HG03342 (cell line): ENCODE results near the gene SDHA.

Source experiments
- ATAC-seq: cut with Tn5 transposase; IDR thresholded peaks from one replicate; pipeline ENCODE4 v1.9.1; 2021; ENCODE audit warnings: mild to moderate bottlenecking, moderate library complexity; ENCODE audit not compliant: unreplicated experiment

Gene SDHA

DNA sequence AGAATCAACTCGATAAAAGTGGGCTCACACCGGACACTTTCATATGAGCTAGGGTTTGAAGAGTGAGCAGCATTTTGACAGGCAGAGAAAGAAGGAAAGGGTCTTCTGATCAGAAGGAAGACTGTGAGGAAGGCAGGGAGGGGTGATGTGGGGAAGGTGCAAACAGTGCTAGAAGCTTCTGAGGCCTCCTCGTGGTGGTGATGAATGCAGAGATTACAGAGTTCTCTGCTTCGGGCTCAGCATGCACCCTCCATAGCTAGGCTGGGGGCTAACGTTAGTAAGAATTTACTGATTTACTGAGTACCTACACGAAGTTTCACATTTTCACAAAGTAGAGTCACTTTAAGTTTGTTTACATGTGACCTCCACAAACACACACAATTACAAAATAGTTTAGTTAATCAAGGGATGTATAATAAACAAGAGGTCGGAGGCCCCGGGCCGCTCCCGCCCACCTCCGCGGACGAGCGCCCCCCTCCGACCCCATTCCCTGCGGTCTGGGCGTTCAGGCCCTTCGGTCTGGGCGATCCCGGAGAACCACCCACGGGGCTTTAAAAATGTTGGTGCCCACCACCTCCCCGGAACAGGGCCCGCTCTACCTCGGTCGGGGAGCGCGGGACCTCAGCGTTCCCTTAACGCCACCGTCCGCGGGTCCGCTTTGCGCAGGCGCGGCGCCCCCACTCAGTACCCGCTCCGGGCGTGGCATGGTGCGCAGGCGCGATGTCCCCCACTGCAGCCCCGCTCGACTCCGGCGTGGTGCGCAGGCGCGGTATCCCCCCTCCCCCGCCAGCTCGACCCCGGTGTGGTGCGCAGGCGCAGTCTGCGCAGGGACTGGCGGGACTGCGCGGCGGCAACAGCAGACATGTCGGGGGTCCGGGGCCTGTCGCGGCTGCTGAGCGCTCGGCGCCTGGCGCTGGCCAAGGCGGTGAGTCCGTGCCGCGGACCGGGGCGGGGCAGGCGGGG lies at the start of gene SDHA, which contains the start of gene CCDC127:
Gene SDHA, plus strand, starts transcription at position 827 of the 963 bp plus-strand sequence. Its CDS starts 36 bp downstream, at position 863.
Gene CCDC127, minus strand, starts transcription at position 660 of the 963 bp plus-strand sequence. CDS start 1,304 bp downstream, outside the sequence.
- ATAC-seq = peak; percentile 76

DNA sequence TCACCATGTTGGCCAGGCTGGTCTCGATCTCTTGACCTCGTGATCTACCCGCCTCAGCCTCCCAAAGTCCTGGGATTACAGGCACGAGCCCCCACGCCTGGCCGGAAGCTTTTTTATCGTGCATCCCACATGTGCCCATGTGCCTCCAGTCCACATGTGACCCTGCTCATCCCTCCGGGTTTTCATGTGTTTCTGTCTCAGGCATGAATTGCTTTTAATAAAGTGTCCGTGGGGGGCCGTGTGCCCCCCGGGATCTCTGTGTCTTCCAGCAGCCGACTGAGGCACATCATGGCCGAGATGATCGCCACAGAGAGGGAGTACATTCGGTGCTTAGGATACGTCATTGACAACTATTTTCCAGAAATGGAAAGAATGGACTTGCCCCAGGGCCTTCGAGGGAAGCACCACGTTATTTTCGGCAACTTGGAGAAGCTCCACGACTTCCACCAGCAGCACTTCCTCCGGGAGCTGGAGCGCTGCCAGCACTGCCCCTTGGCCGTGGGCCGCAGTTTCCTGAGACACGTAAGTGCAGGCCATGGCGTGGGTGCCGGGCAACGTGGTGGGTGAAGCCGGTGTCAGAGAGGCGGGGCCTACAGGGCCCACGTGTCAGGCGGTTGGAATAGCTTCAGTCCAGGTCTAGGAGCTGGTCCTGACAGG lies 48.9 kb upstream of the SDHA start:
- no peak for ATAC-seq

DNA sequence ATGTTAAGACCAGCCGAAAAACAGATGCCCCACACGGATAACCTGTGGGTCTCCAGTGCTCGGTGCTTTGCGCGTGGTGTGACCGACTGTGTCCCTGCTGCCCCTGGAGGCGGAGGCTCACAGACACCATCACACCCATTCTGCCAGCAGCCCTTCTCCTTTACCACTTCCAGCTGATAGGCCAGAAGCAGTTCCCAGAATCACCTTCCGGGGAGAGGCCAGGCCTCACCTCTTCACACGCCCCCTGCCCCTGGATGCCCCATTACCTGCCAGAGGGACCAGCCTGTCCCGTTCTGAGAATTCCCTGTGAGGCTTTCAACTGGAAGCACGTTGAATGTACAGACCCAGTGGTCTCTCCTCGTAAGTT lies 48.4 kb upstream of the SDHA start:
- no peak for ATAC-seq

DNA sequence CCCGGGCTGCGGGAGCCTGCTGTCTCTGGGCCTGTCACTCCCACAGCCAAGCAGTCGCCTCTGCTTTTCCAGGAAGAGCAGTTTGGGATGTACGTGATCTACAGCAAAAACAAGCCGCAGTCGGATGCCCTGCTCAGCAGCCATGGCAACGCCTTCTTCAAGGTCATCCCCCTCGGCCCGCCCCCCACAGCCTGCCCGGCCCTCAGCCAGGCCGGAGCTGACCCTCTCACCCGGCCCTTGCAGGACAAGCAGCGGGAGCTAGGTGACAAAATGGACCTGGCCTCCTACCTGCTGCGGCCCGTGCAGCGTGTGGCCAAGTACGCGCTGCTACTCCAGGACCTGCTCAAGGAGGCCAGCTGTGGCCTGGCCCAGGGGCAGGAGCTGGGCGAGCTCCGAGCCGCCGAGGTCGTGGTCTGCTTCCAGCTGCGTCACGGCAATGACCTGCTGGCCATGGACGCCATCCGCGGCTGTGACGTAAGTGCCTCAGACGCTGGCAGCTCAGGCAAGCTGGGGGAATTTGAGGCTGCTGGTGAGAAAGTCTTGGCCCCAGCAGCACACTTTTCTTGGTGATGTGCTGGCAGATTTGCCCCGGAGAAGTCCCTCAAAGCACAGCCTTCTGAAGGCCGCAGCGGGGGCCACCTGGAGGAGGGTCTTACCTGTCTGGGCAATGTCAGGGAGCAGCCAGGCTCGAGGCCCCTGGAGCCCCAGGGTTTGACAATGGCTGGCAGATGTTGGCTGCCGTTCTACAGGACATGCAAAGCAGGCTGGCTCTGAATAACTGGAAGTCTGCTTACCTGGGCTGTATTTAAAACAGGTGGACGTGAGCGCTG lies 46.9 kb upstream of the SDHA start:
- no peak for ATAC-seq

DNA sequence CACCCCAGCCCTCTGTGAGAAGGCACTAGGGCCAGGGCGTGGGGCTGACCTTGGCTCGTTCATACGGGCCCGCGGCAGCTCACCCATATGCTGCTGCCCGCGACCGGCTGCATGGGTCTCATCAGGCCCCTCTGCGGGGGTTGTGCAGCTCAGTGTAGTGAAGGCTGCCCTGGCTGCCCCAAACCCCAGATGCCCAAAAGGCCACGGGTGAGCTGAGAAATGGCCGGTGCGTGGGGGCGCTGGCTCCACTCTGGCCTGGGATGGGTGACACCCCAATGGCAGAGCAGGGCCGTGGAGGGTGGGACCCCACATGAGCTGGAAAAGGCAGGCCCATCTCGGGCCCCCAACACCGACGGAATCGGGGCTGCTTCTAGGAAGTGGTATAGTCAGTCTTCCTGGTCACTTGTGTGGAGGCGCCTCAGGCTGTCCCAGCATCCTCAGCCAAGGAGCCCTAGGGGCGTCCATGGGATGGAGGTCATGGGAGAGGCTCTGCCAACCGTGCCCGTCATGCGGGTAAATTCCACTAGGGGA lies 46.3 kb upstream of the SDHA start:
- no peak for ATAC-seq

DNA sequence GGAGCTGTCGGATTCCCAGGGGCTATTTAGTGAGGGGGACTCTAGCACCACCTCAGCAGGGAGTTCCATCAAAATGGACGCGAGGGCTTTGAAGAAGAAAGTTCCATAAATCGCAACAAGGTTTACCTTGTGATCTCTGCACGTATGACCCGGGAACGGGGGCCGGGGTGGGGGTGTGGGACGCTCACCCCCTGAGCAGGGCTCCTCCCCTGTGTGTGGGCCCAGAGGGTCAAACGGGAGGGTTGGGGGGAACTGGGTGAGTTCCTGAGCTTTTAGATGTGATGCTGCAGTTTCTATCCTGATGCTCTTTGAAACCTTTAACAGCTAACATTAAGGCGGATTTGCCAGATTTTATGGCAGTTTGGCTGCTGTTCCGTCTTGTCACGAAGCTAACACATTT lies 45.7 kb upstream of the SDHA start:
- no peak for ATAC-seq

DNA sequence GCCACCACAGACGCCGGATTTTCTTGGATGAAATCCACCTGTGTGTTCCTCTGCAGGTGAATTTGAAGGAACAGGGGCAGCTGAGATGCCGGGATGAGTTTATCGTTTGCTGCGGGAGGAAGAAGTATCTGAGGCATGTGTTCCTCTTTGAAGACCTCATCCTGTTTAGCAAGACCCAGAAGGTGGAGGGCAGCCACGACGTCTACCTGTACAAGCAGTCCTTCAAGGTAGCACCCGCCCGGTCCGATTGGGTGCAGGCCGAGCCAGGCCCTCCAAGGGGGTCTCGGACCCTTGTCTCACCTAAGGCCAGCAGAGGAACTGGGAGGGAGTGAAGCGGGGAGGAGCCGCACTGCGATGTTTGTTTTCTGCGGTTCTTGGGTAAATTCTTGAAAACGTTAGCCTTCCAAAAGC lies 45.3 kb upstream of the SDHA start:
- ATAC-seq = no peak

DNA sequence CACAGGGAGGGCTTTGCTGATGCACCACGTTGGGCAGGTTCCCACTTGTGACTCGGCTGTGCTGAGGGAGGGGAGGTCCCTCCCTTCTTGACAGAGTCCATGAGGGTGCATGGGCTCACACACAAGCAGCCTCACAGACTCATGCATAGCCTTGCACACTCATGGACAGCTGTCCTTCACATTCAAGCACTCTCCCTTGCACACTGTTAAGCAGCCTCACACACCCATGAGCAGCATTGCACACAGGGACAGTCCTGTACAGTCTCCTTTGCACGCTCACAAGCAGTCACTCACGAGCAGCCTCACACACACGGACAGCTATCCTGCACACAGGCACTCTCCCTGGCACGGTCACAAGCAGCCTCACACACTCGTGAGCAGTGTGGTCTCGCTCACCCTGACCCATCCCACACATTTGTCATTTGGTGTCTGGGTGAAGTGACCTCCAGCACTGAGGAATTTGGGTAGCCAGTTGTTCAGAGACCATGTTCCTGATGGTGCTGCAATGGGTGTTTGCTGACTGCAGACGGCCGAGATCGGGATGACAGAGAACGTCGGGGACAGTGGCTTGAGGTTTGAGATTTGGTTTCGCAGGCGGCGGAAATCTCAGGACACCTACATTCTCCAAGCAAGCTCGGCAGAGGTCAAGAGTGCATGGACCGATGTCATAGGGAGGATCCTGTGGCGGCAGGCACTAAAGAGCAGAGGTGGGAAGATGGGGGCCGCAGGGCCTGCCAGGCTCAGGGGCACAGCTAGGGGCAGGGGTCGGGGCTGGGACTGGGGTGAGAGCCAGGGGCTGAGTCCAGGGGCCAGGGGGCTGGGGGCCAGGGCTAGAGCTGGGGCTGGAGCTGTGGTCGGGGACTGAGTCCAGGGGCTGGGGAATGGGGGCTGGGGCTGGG lies 44.5 kb upstream of the SDHA start:
- ATAC-seq = no peak

DNA sequence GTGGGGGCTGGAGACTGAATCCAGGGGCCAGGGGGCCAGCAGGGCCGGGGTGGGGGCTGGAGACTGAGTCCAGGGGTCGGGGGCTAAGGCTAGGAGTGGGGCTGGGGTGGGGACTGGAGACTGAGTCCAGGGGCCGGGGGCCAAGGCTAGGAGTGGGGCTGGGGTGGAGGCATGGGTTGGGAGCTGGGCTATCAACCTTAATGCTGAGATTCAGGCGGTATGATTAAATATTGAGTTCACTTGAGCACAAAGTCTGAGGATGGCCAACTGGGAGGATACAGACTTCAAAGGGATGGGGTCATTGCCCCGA lies 43.9 kb upstream of the SDHA start:
- ATAC-seq = no peak

DNA sequence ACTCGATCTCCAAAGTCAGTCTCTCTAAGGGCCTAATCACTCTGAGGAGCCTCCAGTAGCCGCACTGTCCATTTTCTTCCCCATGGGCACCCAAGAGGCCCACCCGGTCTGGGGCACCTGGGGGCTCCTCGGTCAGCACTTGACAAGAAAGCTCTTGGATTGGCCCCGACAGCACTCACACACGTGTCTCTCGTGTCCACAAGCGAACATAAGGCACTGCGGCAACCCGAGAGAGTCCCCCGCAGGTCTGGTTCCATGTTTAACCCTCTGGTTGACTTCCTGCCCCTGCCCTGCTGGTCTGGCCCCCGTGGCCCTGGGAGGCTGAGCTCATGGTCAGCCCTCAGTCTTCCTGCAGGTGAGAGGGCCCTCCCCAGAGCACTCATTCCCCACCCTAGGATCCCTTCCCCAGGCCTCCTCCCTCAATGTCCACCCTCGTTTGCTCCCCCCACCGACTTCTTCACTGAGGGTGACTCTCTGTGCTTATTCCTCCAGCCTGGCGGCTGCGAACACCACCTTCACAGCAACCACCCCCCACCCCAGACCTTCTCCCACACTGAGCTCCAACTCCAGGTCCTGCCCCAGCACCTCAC lies 43.1 kb upstream of the SDHA start:
- no peak for ATAC-seq

DNA sequence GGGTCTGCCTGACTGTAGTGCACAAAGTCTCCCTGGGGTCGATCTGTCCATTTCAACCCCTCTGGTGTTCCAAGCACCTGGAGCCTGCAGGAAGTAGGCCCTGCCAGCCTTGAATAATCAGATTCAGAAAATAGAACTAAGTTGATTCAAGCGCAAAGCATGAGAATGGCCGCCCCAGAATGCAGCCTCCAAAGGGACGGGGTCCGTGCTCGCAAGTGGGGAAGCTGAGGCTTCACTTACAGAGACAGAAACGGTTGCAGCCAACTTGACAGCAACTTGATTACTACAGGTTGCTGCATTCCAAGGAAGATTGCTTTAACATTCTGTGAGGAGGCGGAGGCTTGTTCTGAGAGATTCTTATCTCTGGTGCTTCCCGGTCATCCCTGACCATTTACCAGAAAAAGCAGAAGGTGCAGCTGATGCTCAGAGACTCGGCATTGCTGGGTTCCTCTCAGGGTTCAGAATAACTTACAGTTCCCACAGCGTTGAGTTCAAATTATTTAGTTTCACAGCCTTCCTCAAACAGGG lies 41.8 kb upstream of the SDHA start:
- no peak for ATAC-seq

DNA sequence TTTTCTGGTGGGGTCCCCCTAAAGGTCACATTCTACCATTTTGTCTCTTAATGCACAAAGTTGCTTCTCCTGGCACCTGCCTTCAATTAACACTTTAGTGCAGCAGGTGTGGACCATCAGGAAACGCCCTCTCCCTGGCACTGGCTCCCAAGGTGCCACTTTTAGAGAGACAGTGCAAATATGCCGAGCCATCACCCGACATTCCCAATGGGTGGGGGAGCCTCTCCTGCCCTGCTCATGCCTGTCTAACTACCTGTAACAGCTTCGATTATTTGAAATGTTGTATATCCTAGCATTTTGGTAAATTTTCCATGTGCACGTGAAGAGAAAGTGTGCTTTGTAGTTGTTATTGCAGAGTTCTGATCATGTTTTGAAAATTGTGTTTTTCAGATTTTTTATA lies 40.0 kb upstream of the SDHA start:
- no peak for ATAC-seq

DNA sequence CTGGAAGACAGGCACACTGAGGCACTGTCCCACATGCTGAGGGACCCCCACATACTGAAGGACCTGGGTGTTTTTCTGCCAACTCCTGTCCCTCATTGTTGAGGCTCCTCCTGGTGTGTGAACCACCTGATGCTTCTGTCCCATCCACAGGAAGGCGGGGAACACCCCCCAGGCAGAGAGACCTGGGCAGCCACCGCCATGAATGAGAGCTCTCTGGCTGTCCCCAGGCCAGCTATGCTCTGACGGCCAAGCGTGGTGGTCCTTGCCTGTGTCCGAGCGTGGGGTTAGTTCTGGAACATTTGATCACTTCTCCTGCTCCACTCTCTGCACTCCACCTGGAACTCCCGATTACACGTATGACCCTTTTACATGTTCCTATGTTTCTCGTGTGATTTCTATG lies 38.7 kb upstream of the SDHA start:
- no peak for ATAC-seq

DNA sequence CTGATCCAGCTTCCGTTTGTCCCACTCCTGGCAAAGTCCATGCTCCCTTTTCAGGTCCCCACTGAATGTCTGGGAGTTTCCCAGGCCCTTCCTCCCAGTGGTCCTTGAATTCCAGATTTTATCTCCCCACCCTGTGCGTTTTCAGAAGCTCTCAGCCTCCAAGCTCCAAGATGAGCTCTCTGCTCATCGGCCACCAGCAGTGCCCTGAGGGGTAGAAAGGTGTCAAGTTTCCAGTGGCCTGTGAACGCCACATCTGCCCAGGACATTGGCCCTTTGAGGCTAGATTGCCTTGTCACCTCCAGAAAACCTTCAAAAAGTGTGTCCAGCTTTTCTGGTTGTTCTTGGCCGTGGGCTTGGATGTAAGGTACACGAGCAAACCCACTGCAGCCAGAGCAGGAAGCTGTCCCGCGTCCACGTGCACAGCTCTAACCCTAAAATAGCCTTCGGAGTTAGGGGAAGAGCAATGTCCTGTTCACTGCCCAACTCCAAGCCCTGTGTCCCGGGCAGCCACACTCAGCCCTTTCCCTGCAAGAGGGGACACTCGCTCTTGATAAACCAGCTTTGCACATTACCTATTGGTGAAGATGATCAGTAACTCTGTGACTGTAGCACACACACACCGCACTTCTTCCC lies 37.7 kb upstream of the SDHA start:
- ATAC-seq = no peak

DNA sequence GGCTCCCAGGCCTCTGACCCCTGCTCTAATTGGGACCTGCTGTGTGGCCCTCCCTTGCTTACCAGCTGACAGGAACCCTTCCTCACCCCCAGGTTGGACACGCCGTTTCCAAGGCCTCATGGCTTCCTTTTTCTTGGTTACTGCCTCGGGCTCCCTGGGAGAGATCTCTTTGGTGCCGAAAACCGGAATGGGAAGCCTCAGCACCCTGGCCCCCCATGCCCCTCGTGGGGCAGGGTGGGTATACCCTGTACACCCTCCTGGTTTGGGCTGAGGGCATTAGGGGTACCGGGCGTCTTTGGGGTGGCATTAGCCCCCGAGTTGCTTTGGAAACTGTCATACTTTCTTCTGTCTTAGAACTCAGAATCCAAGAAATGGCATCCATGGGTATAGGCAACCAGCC lies 37.0 kb upstream of the SDHA start:
- ATAC-seq = no peak

DNA sequence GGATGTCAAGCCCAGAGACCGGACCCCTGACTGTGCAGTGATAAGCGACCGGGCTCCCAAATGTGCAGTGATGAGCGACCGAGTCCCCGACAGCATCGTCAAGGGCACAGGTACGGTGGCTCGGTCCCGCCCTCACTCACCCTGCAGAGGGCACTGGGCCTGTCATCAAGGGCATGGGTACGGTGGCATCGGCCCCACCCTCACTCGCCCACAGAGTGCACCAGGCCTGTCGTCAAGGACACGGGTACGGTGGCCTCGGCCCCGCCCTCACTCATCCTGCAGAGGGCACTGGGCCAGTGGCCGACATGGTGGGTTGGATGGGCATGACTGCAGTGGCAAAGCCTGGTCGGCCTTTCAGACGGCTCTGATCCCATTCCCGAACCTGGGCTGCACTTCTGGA lies 36.6 kb upstream of the SDHA start:
- ATAC-seq = no peak

DNA sequence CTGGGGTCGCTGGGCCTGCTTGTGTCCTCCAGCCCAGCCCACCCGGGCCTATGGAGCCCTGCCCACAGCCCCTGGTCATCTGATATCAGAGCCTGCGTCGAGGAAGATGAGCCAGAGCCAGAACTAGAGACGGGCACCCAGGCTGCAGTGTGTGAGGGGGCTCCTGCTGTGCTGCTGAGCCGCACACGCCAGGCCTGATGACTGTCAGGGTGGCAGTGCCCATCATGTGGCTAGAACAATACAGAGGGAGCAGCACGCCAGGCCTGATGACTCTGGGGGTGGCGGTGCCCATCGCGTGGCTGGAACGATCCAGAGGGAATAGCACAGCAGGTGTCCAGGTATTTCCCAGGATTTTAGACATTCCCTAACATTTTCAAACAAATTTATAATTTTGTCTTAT lies 36.0 kb upstream of the SDHA start:
- ATAC-seq = no peak

DNA sequence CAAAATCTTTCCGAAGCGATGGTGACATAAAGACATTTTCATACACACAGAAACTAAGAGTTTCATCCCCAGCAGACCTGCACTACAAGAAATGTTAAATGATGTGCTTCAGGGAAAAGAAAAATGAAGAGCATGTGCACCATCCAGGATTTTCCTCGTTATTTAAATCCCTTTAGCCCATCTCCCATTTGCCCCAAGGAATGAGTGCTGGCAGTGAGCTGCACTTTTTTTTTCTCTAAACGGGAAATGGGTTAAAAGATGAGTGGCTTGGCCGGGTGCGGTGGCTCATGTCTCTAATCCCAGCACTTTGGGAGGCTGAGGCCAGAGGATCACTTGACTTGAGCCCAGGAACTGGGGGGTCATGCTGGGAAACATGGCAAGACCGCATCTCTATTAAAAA lies 33.6 kb upstream of the SDHA start:
- ATAC-seq = no peak
